SKM-1 (cell line): ENCODE data around the gene RNASE11.
"Not testable (repeated sequence)": the region's sequence is repeated elsewhere in the genome, so short reads cannot be mapped to it uniquely, and the experiment has no call there.

Experiments
- DNase-seq: peaks from one replicate; lab custom pipeline; 2025; ENCODE audit not compliant: unreplicated experiment; lab: John Stamatoyannopoulos, UW

Gene RNASE11

GRCh38 chr14:20587489-20588154 is at the start of gene RNASE11:
TSS of gene RNASE11 (minus strand) at chr14:20588001.
- no peak for DNase-seq

GRCh38 chr14:20632831-20633691 is 45.3 kb upstream of the RNASE11 start:
- peak; percentile 52 for DNase-seq

- DNase-seq = no peak
Observed at GRCh38 chr14:20632448-20632830, 44.6 kb upstream of the RNASE11 start.

- peak; percentile 1 for DNase-seq
Observed at GRCh38 chr14:20631880-20632389, 44.1 kb upstream of the RNASE11 start.

GRCh38 chr14:20631023-20631879 is 43.5 kb upstream of the RNASE11 start:
- DNase-seq = peak; percentile 28

GRCh38 chr14:20630340-20631022 is 42.7 kb upstream of the RNASE11 start:
- no peak for DNase-seq

- DNase-seq = no peak
Observed at GRCh38 chr14:20628063-20628854, 40.5 kb upstream of the RNASE11 start.

- no peak for DNase-seq
Observed at GRCh38 chr14:20627346-20628027, 39.7 kb upstream of the RNASE11 start.

GRCh38 chr14:20626274-20626673 is 38.5 kb upstream of the RNASE11 start:
- no peak for DNase-seq

- DNase-seq = peak; percentile 2
Observed at GRCh38 chr14:20624495-20625070, 36.8 kb upstream of the RNASE11 start.

GRCh38 chr14:20623798-20624197 is 36.0 kb upstream of the RNASE11 start:
- no peak for DNase-seq

GRCh38 chr14:20622816-20623291 is 35.1 kb upstream of the RNASE11 start:
- no peak for DNase-seq

GRCh38 chr14:20620798-20621478 is 33.1 kb upstream of the RNASE11 start:
- no peak for DNase-seq

GRCh38 chr14:20619688-20620087 is 31.9 kb upstream of the RNASE11 start:
- DNase-seq = not testable (repeated sequence)

GRCh38 chr14:20618271-20618749 is 30.5 kb upstream of the RNASE11 start:
- DNase-seq = no peak

- no peak for DNase-seq
Observed at GRCh38 chr14:20617138-20618003, 29.6 kb upstream of the RNASE11 start.

- DNase-seq = no peak
Observed at GRCh38 chr14:20615996-20616395, 28.2 kb upstream of the RNASE11 start.
